ENCODE measurements around the gene CCNA2. TPM values are rescaled to one million over a fixed set of nuclear protein-coding genes. Genes with fewer than 3 reads are reported as not detected.

The CCNA2 gene
- polyA plus RNA-seq, 4 donors: 33.1 to 36.0 (median 34.9) TPM

DNA sequence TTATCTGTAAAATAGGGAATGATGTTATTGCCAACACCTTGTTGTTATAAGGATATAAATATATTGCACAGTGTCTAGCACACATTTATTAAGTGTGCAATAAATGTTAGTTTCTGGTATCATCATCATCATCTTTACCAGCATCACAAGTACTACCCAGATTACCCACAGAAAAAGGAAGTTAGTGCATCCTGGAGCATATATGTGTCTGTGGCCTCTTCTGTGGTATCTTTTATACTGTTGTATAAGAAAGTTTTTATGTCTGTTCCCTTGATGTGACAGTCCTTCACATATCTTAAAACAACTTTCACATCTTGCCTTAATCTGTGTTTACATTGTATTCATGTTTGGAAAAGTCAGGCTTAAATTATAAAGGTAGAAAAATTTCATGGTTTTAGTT lies 12.6 kb downstream of the CCNA2 start:
- no peak for DNase-seq (ENCODE audit: low read depth in 4 of 4, low spot score in 2 of 4)

DNA sequence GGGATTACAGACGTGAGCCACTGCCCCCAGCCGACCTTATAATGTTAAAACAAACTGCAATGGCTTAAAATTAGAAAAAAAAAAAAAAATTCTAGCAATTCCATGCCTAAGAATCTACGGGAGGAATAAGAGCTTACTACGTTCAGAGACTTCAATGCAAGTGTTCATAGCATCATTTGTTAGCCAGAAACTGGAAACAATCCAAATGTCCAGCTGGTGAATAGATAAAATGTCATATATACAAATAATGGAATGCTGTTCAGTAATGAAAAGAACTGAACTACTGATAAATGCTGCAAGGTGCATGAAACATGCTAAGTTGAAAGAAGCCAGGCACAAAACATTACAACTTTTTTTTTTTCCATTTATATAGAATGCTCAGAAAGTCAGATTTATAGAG lies 17.3 kb downstream of the CCNA2 start:
- no peak for DNase-seq (ENCODE audit: low read depth in 4 of 4, low spot score in 2 of 4)

DNA sequence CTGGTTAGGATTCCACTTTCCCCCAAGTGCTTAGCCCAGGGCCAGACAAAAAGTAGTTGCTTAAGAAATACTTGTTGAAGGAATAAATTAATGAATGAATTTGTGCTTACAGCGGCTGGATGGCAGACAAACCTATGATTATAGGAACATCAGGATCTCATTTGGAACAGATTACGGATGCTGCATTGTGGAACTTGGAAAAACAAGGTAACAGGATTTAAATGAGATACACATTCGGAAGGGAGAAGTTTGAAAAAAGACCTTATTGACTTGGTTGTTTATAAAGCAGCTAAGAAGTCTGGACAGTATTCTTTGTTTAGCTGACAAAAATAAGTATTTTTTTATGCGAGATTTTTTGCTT lies 22.0 kb downstream of the CCNA2 start:
- no peak for DNase-seq (ENCODE audit: low read depth in 4 of 4, low spot score in 2 of 4)

DNA sequence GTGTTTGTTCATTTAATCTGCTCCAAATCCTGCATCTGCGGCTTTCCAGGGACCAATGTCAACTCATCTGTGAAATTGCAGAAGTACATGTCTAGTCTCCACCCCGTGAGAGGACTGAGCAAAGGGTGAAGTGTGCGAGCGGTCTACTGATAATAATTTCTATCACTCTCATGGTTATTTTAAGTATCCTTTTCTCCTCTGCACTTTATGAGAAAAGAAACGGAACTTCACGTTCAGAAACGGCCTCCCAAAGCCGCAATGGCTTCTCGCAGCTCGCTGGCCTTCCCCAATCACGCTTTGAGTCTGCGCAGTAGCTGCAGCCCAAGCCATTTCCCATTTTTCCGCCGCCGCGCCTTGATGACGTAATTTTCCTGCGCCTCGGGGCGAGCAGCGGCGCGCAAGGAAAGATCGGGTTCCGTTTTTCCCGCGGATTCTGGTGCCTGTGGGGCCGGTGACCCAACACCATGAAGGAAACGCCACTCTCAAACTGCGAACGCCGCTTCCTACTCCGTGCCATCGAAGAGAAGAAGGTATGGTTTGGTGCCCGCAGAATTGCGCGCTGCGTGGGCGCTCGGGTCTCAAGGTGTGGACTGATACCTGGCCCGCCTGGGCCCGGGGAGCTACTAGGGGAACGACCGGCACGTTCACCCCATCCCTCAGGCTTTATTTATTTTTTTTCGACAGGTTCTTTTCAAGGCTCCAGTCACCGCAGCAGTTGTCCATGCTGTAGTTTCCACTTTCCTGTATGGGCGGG lies 22.5 kb downstream of the CCNA2 start, which contains the start of gene EXOSC9:
EXOSC9 (plus strand) TSS at position 363 of the 754 bp plus-strand sequence; CDS start at position 465, 102 bp downstream.
- peak; percentile 88 to 95 (median 91) for DNase-seq (ENCODE audit: low read depth in 4 of 4, low spot score in 2 of 4)

DNA sequence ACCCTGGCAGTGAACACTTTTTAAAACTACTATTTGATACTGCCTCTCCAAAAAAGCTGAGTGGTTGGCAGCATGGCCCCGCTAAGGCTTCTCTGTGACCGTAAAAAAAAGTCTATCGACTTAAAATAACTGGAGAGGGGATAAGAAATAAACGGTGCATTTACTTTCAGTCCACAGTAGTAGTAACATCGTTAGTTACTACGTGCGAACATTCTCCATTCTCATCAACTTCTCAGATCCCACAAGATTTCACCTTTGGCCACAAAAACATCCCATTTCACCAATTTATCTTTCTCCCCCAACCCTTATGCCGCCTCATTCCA lies 23.1 kb downstream of the CCNA2 start:
- no peak for DNase-seq (ENCODE audit: low read depth in 4 of 4, low spot score in 2 of 4)

DNA sequence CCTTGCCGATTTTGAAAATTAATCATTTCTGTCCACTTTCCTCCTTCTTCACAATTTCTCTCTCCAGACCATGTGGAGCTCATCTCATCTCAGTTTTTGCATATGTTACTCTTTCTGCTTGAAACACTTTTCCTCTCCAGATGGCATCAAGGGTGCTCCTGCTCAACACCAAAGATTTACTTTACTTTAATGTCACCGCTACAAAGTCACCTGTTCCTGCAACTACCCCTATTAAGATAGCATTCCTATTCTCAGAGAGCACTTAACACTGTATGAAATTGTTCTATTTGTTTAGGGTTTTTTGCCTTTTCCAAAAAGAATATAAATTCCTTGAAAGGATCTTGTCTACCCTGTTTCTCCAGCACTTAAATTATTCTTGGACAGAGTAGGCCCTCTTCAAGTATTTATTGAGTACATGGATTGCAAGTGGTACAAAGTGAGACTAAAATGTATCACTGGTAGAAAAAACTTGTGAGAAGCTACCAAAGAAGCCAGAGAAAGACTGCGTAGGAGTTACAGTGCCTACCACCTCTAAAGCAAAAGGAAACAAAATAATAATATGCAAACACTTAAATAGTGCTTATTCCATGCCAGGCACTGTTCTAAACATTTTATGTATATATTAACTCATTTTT lies 23.7 kb downstream of the CCNA2 start:
- no peak for DNase-seq (ENCODE audit: low read depth in 4 of 4, low spot score in 2 of 4)

DNA sequence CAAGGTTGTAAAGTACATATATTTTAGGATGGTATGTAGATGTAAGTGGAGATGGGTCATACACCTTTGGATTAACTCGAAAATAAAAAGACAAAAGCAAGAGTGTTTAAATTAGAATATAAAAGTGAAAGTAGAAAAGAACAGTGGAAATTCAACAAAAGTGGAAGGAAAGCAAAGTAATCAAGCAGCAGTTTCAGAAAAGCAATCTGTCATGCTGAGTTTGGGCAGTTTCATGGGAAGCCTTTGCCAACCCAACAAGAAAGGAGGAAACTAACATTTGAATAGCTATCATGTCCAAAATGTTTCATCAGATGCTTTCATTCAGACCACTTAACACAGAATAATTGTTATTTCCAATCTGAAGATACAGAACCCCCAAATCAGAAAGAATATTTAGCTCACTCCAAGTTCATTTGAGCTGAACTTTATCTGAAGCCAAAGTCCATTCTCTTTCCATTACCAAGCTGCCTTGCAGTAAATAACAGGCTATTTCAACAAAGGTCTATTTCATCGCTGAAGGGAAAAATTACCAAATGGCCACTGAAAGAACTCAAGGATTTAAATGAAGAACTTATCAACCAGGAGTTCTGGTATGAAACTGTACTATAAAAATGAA lies 24.4 kb downstream of the CCNA2 start:
- DNase-seq (ENCODE audit: low read depth in 4 of 4, low spot score in 2 of 4): no peak

DNA sequence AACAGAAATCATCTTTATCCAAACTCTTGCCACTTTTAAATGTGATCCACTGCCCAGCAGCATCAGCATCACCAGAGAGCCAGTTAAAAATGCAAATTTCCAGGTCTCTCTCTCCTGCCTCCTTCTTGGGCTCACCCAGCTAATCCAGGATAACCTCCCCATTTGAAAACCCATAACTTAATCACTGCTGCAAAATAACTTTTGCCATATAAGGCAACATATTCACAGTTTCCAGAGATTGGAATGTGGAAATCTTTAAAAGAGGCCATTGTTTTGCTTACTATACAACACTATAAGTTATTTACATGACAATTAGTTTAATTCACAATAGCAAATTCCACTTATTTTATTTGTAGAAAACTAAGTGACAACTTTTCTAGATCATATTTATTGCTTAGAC lies 27.4 kb downstream of the CCNA2 start:
- no peak for DNase-seq (ENCODE audit: low read depth in 4 of 4, low spot score in 2 of 4)

DNA sequence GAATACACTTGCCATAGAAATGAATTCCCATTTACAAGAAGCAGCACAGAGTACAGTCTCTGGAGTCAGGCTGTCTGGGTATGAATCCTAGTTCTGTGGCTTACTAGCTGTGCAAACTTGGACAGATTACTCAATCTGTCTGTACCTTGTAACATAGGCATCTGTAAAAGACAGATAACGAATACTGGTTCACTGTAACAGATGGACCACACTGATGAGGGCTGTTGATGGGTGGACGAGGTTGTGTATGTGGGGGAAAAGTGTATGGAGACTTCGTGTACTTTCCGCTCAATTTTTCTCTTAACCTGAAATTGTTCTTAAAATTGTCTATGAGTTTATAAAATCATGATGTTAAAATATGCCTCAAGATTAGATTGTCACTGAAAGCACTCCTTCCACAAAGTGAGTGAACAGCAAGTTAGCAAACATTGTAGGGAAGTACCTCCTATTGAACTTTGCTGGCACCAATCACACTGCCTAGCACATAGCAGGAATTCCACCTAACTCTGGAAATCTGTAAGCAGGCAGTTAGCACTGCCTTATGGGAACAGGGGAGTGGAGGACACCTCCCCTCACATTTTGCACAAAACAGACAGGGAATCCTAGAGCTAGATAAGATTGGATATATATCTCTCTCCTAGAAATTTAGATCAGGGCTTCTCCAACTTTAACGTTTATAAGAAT lies 29.0 kb downstream of the CCNA2 start:
- no peak for DNase-seq (ENCODE audit: low read depth in 4 of 4, low spot score in 2 of 4)

DNA sequence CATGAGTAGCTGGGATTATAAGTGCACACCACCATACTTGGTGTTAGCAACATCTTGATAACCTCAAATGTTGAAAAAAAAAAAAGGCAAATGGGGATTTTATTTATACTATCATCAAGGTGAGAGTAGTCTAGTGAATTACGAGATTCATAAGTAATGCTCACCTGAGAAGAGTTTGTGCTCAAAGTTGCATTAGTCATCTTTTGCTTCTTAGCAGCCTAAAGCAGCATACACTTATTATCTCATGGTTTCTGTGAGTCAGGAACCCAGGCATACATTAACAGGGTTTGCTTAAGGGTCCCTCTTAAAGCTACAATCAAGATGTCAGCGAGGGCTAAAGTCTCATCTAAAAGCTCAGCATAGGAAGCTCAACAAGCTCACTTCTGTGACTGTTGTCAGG lies 30.7 kb downstream of the CCNA2 start:
- no peak for DNase-seq (ENCODE audit: low read depth in 4 of 4, low spot score in 2 of 4)

DNA sequence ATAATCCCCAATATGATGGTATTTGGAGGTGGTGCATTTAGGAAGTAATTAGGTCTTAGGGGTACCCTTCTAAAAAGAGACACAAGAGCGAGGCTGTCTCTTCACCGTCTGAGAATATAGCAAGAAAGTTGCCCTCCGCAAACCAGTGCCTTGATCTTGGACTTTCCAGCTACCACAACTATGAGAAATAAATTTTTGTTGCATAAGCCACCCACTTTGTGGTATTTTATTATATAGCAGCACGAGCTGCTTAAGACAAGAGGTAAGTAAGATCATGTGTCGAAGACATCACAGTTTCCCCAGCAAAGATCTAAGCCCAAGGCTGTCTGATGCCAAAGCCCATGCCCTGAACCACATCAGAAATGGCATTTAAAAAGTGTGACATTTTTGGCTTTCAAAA lies 32.2 kb downstream of the CCNA2 start:
- no peak for DNase-seq (ENCODE audit: low read depth in 4 of 4, low spot score in 2 of 4)

DNA sequence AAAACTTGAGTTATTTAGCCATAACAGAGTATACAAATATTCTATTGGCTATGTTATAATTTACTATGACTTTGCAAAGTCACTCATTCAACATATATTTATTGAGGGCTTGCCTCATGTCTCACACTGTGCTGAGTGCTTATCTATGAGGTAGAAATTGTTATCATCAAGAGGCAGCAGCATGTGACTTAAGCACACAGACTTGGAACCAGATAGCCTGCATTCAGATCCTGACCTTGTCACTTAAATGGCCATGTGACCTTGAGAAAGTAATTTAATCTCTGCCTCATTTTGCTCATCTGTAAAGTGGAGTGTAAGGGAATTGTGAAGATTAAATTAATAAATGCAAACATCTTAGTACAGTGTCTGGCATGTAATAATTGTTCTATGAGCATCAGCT lies 32.7 kb downstream of the CCNA2 start:
- DNase-seq (ENCODE audit: low read depth in 4 of 4, low spot score in 2 of 4): no peak

DNA sequence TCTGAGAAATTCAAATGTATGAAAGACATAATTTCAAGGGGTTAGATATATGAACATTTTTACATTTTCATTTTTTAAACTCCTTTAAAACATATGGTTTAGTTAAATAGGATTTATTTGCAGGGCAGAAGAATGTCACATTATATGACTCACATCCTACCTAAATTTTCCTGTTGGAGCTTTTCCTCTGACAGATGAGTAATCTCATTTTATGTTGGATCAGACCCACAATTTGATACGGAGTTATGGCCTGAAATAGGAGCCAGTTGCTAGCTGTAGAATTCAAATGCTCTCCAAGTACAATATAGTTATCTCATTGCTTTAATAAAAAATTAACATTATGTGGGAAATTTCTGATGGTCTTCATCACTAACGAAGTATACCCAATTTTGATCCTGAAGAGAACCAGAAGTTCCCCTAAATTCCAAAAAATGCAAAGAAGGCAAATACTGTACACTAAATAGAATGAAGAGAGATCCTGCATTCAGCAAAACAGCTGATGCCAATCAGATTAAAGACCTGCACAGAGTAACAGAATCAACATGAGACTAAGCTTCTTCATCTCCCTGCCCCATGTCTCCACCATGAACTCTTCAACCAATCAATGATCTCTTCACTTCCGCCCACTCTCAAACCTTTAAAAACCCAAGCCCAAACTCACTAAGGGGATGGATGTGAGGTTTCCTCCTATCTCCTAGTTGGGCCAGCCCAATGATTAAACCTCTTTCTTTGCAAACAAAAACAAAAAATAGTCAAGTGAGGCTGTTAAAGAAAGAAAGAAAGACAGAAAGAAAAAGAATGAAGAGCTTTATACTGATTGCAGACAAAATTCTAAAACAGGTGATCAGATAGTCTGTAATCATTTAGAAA lies 33.5 kb downstream of the CCNA2 start:
- no peak for DNase-seq (ENCODE audit: low read depth in 4 of 4, low spot score in 2 of 4)

DNA sequence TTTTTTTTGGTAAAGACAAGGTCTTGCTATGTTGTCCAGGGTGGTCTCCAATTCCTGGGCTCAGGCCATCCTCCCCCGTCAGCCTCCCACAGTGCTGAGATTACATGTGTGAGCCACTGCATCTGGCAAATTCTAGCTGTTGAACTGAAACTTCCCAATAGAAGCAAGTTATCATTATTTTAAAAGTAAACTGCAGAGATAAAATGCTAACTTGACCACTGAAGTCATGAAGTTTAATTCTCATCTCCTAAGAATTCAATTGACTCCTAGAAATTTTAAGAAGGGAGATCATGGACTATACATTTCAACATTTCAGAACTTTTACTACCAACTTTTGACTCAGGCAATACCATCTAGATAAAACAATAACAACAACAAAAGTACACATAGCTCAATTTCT lies 34.2 kb downstream of the CCNA2 start:
- DNase-seq (ENCODE audit: low read depth in 4 of 4, low spot score in 2 of 4): no peak

DNA sequence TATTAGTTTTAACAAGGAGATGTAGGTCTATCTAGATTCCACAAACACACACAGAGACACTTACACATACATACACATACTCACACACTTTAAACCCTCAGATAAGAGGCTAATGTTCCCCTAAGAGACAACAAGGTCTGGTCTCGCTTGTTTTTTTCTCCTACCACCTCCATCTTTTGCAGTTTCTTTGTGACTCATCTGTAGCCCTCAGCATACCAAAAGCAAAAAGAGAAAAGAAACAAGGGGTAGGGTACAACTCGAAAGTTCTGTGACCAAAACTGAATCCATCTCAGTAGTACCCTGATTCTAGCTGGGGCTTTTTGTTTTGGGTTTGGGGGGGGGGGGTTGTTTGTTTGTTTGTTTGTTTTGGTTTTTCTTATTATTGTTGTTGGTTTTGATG lies 34.8 kb downstream of the CCNA2 start:
- no peak for DNase-seq (ENCODE audit: low read depth in 4 of 4, low spot score in 2 of 4)

DNA sequence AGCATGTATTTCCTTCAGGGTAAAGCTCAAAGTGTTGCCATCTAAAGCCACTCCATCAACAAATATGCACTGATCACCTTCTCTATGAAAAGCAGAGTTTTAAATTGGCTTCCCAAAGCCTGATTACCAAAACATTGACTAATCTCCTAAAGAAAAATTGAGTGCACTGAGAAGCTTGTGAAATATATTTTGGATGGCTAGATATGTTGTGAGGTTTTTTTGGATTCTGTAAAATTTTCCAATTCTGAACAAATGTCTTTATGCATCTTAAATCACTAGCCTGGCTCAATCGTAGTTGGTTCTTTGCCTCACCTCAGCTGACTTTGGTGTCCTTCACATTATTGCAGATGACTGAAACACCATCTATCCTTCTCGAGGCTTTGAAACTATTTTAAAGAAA lies 37.5 kb downstream of the CCNA2 start:
- no peak for DNase-seq (ENCODE audit: low read depth in 4 of 4, low spot score in 2 of 4)

DNA sequence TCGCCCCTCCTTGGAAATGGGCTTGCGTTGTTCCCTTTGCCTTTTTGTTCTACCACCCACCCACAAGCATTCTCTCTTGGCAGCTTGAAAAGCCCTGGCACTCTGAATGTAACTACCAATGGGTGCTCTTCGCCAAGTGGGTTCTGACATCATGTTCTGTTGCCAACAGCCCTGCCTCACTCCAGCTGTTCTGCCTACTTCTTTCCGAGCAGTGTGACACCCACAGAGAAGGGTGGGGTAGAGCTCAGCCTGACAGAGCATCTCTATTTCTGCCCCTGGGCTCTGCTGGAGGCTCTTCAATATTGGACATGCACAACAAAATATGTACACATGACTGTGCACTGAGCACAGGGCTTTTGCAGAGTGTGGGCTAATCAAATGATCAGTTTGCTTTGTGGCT lies 38.2 kb downstream of the CCNA2 start:
- DNase-seq (ENCODE audit: low read depth in 4 of 4, low spot score in 2 of 4): no peak

DNA sequence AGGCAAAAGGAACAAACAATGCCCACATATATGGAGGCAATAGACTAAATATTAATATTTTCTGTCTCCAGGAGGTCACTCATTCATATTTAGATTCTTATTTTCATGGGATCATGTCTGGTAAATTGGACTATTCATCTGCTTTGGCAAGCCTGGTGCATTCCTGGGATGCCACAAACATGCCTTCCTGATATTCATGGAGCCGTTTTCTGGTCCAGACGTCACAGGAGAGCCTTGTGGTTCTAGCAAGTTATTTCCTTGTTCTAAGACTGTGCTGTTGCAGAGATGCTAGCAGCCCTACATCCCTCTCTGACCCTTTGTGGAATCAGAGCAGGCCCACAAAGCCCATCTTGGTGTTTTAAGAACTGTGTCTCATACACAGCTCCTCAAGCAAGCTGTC lies 38.7 kb downstream of the CCNA2 start:
- DNase-seq (ENCODE audit: low read depth in 4 of 4, low spot score in 2 of 4): no peak

DNA sequence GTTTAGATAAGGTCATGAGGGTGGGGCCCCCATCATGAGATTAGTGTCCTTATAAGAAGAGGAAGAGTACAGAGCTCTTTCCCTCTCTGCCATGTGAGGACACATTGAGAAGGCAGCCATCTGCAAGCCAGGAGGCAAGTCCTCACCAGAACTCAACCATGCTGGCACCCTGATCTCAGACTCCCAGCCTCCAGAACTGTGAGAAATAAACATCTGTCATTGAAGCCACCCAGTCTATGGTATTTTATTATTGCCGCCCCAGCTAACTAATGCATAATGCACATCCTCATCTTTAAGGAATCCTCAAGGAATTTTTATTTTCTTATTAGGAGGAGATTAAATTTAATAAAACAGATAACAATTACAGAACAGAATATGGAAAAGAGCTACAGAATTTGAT lies 39.3 kb downstream of the CCNA2 start:
- DNase-seq (ENCODE audit: low read depth in 4 of 4, low spot score in 2 of 4): no peak

DNA sequence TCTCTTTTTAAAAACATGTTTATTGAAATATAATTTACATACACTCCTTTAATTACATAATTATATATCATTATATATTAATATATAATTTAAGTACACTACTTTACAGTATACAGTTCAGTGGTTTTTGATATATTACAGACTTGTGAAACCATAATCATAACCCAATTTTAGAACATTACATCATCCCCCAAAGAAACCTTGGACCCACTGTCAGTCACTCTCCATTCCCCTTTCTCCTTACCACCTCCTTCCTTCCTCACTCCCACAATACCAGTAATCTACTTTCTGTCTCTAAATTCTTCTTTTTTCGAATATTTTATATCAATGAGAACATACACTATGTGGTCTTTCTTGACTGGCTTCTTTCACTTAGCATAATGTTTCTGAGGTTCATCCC lies 40.5 kb downstream of the CCNA2 start:
- no peak for DNase-seq (ENCODE audit: low read depth in 4 of 4, low spot score in 2 of 4)

Measured in left renal cortex interstitium (tissue), 4 donors.